ENCODE results near the gene DET1.
"Not testable (repeated sequence)": the region's sequence is repeated elsewhere in the genome, so short reads cannot be mapped to it uniquely, and the experiment has no call there.

Gene DET1

GRCh38 chr15:88497109-88497765 is 49.2 kb downstream of the DET1 start:
- DNase-seq (ENCODE audit: low spot score), result no peak

- DNase-seq (ENCODE audit: low spot score), result no peak
Measured at GRCh38 chr15:88493844-88494243, 52.6 kb downstream of the DET1 start.

GRCh38 chr15:88491158-88491557 is 55.3 kb downstream of the DET1 start:
- no peak for DNase-seq (ENCODE audit: low spot score)

- DNase-seq (ENCODE audit: low spot score), result no peak
Measured at GRCh38 chr15:88490036-88490435, 56.4 kb downstream of the DET1 start.

- DNase-seq (ENCODE audit: low spot score), result no peak
Measured at GRCh38 chr15:88489321-88489720, 57.2 kb downstream of the DET1 start.

GRCh38 chr15:88487796-88488523 is 58.5 kb downstream of the DET1 start:
- DNase-seq (ENCODE audit: low spot score), result no peak

GRCh38 chr15:88487178-88487795 is 59.2 kb downstream of the DET1 start:
- no peak for DNase-seq (ENCODE audit: low spot score)

- no peak for DNase-seq (ENCODE audit: low spot score)
Measured at GRCh38 chr15:88484682-88485331, 61.7 kb downstream of the DET1 start.

- DNase-seq (ENCODE audit: low spot score), result no peak
Measured at GRCh38 chr15:88482263-88482662, 64.2 kb downstream of the DET1 start.

GRCh38 chr15:88480981-88481380 is 65.5 kb downstream of the DET1 start:
- no peak for DNase-seq (ENCODE audit: low spot score)

- DNase-seq (ENCODE audit: low spot score), result no peak
Measured at GRCh38 chr15:88479169-88479568, 67.3 kb downstream of the DET1 start.

- no peak for DNase-seq (ENCODE audit: low spot score)
Measured at GRCh38 chr15:88477904-88478303, 68.6 kb downstream of the DET1 start.

GRCh38 chr15:88477126-88477525 is 69.4 kb downstream of the DET1 start:
- no peak for DNase-seq (ENCODE audit: low spot score)

GRCh38 chr15:88476635-88477060 is 69.8 kb downstream of the DET1 start:
- DNase-seq (ENCODE audit: low spot score), result no peak

GRCh38 chr15:88473661-88474293 is 72.7 kb downstream of the DET1 start:
- not testable (repeated sequence) for DNase-seq (ENCODE audit: low spot score)

GRCh38 chr15:88472225-88472624 is 74.3 kb downstream of the DET1 start:
- no peak for DNase-seq (ENCODE audit: low spot score)

GRCh38 chr15:88470625-88471372 is 75.7 kb downstream of the DET1 start:
- DNase-seq (ENCODE audit: low spot score), result no peak

- DNase-seq (ENCODE audit: low spot score), result no peak
Measured at GRCh38 chr15:88469321-88469720, 77.2 kb downstream of the DET1 start.

- DNase-seq (ENCODE audit: low spot score), result not testable (repeated sequence)
Measured at GRCh38 chr15:88468721-88469120, 77.8 kb downstream of the DET1 start.

- no peak for DNase-seq (ENCODE audit: low spot score)
Measured at GRCh38 chr15:88467935-88468528, 78.4 kb downstream of the DET1 start.

Data from CD4-positive, alpha-beta T cell treated with Interleukin-6 at 100 ng/mL for 8 hours (primary cell).